Activated T-helper 1 cell treated with Interleukin-2 at 50 U/mL for 16 hours (primary cell): ENCODE data around the gene BRD7.

Experiments
- DNase-seq: peaks from one replicate; pipeline ENCODE4 v3.0.0-alpha.2; 2020; ENCODE audit warnings: low read depth

BRD7 gene

DNA sequence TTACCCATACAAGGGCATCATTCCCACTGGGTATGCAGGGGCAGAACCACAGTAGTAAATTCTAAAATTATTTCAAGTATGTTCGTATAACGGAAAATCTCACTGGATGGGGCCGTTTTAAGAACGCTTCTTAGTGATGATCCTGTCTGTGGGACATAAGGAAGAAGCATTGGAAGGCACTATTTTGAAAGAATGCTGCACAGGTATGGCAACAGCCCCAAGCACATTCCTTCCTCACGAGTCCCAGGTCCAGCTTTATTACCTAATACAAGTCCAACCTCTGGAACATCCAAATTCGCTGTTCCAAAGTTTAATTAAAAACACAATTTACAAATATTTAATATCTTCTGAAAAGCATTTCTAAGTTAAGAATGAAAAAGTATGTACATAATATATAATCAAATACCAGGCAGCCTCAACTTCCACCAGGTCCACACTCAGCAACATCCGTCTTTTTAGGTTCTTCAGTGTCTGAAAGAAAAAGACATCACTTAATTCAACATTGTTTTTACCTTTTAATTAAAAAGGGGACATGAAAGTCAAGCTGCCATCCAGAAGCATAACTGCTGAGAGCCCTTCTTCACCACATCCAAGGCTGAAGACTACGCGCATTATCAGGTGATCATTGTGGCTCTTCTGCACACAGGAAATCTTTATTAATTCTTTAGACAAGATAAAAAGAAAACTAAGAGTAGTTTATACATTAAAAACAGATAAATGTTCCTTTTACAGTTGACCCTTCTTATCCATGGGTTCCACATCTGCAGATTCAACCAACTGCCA, 49.8 kb downstream of the BRD7 start:
- no peak for DNase-seq

DNA sequence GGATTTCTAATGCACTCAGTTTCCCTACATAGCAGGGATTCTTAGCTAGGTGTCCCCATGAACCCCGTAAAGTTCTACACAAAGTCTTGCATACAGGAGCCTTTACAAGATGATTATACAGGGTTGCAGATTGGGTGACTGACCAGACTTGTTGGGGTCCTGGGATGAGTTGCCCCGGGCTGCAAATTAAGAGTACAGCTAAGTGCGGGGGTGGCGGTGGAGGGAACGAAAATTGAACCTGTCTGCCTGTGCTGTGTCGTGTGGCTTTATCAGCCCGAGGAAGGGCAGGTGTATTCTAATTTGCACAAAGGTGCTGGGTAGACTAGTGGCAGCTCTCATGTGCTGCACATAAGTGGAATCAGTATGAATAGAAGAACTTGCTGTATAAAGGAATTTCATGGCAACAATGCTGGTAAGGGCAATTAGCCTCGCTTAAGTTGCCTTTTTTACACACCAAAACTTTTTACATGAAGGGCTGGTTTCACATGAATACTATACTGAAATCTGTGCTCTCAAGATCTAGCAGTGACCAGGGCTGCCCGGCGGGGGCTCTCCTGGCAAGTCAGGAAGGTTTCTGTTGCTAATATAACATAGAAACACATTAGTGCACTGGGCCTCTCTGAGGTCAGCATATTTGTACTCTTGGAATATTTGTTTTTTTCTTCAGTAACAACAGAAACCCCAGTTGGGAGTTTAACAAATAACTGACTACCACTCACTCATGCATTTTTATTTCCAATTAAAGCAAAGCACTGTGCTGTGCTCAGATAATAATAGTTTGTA, 51.7 kb downstream of the BRD7 start:
- no peak for DNase-seq

DNA sequence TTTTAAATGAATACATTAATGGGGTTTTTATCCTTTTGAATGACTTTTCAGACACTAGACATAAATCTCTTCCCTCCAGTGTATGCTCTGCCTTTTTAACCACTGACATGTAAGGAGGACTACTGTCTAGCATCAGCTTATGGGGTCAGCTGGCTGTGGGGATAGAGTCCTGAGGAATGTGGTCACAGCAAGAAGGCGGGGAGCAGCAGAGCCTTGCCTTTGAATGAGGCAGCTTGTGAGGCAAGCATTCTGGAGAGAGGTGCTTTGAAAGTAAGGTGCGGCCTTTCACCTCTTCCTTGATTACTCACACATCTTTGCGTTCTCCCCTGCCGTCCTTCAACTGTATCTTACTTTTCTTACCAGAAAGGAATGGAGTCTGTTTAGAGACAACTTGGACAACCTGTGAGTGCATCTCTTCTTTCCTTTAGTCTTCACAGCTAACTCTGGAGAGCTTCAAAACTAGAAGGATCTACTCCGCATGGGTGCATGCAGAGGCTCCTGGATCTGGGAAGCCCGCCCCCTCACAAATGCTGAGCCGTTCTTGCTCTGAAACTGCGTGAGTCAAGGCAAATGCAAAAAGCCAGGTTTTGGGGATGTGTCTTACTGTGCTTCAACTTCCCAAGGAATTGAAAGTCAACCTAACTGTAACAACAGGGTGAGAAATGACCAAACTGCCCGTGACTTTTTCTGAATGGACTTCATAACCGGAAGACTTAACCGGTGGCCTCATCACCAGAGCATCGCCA, 52.5 kb downstream of the BRD7 start:
- DNase-seq, result no peak

DNA sequence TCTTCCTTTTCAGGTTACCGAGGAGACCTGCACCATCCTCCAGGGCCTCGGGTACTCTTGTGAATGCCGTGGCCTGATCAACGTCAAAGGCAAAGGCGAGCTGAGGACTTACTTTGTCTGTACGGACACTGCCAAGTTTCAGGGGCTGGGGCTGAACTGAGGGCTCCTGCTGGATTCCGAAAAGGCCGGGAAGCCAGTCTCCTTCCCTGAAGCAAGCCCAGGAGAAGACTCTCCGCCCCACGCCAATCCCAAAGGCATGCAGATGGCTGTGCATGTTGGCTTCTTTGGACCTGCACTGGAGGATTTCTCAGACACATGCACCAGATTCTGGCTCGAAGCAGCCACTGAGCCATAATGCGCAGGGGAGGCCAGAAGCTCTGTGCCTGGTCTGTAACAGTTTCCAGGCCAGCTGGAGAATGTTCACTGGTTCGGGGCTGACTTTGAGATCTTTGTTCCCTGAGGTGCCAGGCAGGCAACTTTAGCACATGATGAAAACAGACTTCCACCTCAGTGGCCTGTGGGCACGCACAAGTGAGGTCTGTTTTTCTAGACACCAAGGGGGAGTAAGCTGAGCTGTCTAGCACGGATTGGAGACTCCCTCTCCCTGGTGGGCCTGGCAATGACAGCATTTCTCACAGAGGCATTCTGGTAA, 53.3 kb downstream of the BRD7 start:
- DNase-seq, result no peak

DNA sequence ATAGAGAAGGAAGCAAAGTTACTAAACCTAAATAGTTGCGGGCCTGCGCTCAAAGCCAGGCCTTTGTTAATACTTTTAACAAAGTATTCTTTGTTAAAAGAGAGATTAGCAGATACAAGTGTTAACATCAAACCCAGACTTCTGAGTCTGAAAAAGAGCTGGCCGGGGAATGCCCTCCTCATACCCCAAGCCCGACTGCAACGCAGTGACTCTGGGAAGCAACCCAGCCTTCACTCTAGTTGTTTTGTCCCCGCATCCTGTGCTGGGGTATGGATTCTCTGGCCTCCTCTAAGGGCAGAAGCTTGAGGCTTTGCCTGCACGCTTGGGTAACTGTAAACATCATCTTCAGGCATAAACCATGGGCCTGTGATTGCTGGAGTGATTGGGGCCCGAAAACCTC, 54.1 kb downstream of the BRD7 start:
- DNase-seq, result no peak

DNA sequence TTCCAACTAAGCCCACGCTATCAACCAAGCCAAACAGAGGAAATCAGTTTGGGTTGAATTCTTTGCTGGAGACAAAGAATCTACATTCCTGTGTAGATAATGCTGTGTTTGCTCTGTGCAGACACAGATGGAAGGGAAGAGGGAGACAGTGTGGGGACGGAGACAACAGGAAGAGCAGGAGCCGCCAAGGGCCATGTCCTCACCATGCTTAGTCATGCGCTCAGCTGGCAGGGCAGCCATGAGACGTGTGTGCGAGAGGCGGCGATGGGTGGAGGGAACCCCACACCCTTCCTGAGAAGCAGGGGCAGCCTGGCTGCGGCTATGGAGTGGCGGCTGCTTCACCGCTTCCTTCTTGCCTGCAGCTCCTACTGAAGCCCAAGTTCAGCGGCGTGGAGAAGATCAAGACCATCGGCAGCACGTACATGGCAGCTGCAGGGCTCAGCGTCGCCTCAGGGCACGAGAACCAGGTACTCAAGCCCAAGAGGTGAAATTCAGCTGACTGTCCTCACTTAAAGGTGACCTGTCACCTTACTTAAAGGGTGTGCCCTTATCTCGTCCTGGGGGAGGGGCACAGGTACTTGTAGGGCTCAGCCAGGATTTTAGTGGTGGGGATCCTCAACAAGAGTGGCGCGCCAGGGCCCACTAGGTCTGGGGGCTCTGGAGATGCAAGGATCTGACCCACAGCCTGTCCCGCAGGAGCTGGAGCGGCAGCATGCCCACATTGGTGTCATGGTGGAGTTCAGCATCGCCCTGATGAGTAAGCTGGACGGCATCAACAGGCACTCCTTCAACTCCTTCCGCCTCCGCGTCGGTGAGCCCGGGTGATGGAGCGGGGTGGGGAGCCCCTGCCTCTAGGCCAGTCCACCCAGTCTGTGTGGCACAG, 55.0 kb downstream of the BRD7 start:
- peak; percentile 47 for DNase-seq

DNA sequence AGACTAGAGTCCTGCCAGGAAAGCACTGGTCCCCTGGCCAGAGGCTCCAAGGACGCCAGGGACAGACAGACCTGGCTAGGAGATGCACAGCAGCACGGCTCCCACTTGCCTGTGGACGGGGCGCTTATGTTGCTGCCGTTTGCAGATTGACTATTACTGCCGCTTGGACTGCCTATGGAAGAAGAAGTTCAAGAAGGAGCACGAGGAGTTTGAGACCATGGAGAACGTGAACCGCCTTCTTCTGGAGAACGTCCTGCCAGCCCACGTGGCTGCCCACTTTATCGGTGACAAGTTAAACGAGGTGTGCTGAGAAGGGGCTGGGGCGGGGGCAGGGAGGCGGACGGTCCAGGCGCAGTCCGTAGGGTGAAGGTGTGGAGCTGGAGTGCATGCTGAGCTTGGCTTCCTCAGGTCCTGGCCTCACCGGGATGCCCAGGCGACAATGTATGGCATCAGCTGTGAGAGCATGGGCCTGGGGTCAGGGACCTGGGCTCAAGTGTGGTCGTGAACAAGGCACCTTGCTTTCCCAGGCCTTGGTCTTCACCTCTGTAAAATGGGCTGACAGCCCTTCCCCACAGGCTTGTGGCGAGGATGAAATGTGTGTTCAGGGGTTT, 56.8 kb downstream of the BRD7 start:
- DNase-seq, result no peak

DNA sequence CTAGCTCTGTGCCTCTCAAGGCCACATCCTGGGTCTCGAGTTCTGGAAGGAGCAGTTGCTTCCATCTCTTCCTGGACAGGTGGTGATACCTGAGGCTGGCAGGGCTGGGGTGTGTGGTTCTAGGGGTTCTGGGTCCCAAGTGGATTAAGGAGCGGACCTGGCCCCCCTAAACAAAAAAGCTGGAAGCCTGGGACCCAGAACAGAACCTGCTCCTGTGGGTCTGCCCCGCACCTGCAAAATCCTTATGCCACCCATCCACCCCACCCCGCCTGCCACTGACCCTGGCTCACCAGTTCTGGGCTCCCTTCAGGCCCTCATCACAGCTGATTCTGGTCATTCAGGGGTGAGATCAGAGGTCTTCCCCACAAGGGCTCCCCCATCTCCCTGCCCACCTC, 57.7 kb downstream of the BRD7 start:
- DNase-seq, result no peak

DNA sequence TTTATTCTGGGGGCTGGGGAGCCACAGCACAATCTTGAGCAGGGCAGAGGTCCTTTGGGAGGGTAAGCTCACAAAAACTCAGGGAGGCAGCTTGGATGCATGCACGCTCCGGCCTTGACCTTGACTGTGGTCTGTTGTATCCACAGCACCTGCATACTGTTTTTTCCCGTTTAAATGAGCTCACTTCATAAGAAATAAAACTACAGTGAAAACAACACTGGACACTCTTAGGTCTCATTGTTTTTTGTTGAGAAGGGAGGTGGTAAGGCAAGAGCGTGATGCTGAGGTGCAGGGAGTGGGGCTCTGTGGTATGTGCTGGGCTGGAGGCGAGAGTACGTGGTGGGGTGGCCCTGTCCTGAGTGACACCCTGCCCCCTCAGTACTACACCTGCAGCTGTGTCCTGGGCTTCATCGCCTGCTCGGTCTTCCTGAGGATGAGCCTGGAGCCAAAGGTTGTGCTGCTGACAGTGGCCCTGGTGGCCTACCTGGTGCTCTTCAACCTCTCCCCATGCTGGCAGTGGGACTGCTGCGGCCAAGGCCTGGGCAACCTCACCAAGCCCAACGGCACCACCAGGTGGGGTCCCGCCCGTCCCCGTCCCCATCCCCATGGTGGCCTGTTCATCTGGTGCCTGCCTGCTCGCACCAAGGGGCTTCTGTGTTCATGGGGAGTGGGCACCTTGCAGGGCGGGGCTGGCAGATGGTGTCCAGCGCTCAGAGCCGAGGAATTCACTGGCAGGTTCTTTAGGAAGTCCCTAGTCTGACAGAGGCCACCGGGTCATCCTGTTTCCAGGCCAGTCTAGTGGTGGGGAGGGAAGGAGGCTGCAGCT, 58.3 kb downstream of the BRD7 start:
- DNase-seq, result no peak

DNA sequence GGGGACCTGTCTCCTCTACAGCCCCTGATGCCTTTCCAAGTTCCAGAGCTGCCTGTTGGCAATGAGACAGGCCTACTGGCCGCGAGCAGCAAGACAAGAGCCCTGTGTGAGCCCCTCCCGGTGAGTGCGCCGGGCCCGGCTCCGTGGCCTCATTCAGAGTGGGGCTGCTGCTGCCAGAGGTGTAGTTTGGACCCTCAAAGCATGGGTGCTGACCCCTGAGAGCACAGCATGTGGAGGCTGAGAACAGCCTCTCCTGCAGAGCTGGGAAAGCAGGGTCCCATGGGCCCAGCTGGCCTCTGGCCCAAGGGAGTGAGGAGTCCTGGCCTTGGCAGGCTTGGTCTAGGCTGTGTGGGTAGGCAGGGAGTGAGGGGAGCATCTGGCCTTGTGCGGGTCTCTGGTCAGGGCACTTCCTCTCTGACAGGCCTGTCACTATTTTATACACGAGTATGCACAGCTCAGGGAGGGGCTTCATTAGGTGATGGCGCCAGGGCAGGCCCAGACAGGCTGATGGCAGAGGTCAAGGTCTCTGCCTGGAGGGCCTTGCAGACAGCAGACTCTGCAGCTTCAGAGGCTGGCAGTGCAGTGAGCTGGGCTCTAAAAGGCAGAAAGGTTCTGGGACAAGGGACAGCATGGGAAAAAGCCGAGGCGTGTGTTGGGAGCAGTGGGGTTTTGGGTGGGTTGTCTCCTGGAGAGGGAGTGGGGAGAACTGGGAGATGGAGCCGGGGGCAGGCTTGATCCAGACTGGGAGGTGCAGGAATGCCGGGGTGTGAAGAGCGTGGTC, 59.1 kb downstream of the BRD7 start:
- DNase-seq, result no peak

DNA sequence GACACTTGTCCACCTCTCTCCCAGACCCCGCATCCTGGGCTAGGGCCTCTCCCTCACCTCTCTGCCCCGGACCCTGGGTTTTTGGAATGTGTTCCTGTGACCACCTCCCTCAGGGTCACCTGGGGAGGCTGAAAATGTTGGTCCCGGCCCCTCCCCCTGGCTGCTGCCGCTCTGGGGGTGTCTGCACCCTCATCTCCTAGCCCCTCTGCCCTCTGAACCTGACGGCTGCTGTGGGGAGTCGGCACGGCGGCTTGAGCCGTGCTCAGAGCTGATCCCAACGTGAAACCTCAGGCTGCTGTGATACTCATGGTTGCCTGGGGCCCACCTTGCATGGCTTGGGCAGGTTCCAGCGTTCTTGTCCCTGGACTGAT, 59.6 kb downstream of the BRD7 start:
- DNase-seq, result no peak

DNA sequence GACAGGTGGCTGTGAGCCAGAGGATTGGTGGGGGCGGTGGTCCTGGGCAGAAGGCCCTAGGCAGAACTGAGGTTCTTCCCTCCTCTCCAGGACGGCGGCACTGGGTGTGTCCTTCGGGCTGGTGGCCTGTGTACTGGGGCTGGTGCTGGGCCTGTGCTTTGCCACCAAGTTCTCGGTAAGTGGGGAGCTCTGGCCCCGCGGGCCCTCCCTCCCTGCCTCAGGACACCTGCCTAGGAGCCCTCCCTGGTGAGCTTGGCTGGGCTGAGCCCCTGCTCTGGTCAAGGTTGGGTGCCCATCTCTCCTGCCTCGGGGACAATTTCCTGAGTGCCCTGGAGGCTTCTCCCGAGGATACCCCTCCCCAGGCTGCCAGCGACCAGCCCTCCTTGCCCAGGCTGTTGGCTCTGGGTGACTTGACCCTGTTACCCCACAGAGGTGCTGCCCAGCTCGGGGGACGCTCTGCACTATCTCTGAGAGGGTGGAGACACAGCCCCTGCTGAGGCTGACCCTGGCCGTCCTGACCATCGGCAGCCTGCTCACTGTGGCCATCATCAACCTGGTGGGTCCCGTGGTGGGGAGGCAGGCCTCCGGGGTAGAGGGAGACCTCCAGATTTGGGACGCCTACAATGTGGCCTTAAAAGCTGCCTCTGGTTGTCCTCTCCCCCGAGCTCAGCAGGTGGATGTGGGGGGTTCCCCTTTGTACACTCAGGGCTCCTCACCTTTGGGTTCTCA, 60.4 kb downstream of the BRD7 start:
- DNase-seq, result no peak

DNA sequence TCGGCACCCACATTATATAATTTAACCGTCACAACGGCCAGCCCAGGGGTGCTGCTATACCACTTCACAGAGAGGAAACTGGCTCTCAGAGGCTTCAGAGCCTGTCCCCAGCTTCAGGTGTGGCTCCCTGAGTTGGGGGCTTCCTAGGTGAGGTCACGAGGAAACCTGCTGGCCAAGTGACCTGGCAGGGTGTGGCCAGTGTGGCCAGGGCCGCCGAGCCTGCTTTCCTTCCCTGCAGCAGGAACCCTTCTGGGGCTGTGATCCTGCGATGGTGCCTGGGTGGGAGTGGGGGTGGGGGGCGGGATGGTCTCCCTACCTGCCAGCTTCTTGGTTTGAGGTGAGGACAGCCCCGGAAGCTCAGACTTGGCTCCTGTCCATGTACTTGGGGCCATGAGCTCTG, 62.5 kb downstream of the BRD7 start:
- no peak for DNase-seq

DNA sequence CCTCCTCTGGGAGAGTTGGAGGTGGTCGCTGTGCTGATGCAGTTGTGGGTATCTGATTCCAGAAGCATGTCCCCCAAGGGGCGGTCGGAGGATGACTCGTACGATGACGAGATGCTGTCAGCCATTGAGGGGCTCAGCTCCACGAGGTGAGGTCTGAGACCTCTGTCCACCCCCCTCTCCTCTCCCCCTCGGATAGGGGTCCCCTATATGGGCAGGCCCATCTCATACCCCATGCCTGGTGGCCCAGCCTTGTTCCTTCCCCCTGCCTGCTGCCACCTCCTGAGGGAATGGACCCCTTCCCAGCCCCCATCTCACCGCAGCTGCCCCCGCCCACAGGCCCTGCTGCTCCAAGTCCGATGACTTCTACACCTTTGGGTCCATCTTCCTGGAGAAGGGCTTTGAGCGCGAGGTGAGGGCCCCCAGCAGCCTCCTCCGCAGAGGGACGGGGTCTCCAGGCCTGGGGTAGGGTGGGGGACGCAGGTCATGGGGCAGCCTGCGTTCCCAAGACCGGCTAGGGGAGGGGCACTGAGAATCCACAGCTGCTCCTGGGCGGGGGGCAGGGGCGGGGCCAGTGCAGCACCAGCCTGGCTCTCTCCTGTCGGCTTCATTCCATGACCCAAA, 63.2 kb downstream of the BRD7 start:
- no peak for DNase-seq

DNA sequence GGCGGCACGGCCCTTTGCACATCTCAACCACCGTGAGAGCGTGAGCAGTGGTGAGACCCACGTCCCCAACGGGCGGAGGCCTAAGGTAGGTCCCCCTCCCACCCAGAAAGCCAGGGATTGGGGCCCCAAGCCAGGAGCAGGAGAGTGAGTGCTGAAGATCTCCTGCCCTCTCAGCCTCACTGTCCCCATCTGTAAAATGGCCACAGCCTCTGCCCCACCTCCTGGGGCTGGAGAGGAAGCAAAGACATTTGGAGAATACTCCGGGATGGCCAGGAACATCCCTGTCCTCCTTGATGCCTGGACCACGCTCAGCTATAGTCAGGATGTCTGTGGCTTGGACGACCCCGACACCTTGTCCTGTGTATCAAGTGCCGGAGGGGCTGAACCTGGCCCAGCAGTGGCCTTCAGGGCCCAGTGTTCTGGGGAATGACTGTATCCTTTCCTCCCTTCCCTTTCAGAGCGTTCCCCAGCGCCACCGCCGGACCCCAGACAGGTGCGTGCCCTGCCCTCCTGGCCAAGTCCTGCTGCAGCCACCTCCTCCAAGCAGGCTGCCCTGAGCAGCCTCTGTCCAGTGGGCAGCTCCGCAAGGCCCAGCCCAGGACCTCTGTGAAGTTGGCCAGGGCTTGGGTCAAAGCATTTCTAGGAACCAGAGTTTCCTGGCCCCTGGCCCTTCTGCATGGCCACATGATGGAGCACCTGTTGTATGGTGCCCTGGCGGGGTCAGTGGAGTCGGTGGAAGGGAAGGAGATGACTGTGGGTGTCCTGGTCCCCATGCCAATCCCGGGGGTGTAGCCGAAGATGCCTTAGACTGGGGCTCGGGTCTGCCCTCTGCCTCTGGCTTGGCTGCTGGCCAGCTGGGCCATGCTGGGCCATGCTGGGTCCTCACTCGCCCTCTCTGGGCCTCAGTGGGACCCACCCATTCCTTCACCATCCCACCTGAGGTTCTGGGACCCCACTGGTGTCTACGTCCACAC, 64.0 kb downstream of the BRD7 start:
- DNase-seq, result no peak

DNA sequence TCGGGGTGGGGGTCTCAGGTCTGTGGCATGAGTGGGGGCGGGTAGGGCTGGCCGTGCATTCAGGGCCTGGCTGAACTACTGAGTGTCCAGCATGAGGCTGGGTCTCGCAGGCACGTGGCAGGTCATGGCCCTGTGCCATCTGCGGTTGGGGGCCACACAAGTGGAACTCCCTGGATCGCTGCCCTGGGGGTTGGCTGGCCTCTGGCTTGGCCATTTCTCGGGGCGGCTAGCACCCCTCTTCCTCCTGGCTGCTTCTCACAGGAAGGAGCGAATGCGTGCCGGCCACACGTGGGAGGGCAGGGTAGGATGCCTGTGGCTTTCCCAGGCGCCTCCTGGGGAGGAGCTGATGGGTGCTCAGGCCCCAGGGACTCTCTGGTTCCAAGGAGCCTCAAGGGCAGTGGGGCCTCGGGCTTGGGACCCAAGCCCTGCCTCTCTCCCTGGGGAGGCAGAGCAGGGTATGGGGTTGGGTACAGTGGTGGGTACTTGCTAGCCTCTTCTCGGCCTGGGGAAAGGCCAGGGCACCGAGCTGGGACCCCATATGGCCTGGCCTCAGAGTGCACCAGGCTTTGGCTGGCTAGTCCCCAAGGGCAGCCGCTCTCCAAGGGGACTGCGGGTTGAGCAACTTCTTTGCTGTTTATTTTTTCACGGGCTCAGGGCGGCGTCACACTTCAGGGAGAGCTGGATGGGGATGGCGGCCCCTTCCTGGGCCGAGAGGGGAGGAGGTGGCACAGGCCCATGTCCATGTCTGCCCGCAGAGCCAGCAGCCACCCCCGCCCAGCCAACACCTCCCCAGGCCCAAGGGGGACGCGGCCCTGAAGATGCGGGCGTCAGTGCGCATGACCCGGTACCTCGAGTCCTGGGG, 65.0 kb downstream of the BRD7 start:
- DNase-seq, result no peak
